ENCODE measurements around the gene PROK1.

The PROK1 gene

GRCh38 chr1:110466646-110467280, 15.8 kb downstream of the PROK1 start:
- no peak for DNase-seq

DNA sequence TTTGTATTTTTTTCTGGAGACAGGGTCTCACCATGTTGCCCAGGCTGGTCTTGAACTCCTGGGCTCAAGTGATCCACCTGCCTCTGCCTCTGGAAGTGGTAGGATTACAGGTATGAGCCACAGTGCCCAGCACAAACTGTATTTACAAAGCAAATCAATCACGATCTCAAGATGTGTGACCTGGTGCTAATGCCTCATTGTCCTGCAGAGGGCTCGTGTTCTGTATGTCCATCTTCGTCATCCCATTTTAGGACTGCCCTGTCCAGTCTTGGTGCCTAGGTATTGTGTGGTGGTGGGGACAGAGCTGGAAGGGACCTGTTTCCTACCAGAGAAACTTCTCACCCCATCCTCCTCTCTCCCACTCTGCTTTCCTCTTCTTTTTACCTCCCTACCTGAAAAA, 20.2 kb downstream of the PROK1 start:
- no peak for DNase-seq

DNA sequence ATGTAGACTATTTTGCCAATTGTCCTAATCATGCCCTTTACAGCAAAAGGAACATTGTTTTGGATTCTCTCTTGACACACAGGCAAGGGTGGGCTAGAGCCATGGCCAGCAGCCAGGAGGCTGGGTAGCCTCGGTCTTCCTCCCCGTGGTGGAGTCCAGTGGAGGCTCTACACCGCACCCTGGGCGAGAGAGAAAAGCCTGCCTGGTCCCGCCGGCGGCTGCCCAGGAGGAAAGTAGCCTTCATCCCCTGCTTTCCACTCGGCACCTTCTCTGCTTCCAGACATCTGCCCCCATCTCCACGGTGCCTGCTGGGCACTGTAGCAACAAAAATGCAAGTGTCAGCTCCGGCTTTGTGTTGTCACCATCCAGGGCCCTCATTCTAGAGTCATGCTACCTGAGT, 21.6 kb downstream of the PROK1 start:
- no peak for DNase-seq

DNA sequence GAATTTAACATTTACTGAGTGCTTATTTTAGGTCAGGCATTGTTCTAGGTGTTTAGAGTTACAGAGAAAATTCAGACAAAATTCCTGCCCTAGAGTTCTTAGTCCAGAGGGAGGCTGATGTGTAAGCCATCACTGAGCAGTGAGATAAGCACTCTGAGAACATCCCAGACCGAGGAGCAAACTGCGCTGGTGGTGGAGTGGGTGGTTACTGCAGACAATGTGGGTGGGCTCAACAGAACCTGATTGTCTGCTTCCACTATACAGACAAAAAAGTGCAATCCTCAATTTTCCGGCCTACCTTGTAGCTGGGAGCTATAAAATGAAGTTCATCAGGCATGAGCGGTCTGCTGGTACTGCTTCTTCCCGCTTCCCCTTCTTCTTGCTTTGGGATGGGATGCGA, 23.5 kb downstream of the PROK1 start:
- DNase-seq: no peak

DNA sequence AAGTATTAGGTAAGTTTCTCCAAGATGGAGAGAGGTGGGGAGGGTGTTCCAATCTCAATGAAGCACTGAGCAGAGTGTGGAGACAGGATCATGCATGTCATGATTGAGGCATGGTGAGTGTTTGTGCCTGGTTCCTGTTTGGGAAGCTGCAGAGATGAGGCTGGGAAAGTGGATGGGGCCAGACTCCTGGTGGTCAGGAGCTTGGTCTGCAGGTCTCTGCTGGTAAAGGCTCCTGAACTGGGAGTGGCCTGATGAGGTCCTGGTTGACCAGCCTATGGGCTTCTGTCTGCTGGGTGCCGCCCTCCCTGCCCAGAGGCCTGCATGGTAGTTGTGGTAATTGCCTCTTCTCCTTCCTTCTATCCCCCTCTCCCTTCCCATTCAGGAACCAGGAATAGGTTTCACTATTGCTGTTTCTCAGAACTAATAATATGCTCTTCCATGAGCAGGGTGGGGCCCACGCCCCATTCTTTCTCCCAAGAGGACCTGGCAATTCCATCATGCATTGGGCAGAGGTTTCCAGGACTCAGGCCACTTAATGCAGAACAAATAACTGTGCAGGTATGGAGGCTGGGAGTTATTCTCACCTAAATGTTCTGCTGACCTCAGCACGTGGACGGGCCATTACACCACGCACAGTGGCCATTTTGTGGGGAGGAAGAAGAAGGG, 24.5 kb downstream of the PROK1 start:
- no peak for DNase-seq

DNA sequence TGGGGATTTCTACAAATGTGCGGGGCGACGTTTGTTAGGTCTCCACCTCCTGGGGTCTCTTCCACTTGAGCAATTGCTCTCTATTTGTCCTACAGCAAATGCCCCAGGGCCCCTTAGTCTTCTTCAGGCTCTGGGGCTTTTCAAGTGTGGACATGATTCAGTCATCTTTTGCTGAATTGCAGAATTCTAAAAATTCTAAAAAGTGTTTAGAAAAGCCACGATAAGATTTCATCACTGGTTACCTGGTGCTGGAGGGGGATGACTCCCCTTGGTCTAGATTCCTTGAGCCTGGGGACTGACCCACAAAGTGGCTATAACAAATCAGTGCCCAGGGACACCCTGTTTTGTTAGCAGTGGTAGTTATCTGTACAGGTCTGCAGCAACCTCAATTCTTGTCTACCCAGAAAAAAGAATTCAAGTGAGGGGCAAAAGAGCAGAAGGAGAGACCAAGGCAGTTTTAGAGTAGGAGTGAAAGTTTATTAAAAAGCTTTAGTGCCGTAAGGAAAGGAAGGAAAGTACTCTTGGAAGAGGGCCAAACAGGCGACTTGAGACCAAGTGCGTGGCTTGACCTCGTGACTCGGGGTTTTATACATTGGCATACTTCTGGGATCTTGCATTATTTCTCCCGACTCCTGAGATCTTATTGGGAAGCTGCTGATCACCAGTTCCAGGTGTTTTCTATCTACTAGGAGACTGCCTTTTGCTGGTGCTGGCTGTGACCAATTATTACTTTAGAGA, 25.2 kb downstream of the PROK1 start:
- no peak for DNase-seq

GRCh38 chr1:110477041-110477440, 26.1 kb downstream of the PROK1 start:
- no peak for DNase-seq

GRCh38 chr1:110477445-110477957, 26.6 kb downstream of the PROK1 start:
- no peak for DNase-seq

GRCh38 chr1:110477967-110478640, 27.2 kb downstream of the PROK1 start:
- no peak for DNase-seq

DNA sequence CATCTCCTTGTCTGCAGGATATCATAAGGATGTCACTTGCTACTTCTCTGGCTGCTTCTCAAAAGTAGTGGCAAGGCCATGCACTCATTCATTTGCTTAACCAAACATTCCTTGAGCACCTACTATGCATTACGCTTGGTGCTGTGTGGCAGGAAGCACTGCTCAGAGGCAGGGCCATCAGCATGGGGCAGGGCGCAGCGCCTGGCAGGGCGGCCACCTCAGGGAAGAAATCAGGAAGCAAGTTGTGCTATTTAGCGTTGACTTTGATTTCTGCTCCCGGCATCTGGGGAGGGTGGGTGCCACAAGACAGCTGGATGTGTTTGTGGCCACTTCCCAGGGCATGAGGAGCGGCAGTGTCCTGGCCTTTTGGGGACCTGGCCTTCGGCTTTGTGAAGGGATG, 27.9 kb downstream of the PROK1 start:
- DNase-seq: no peak

- DNase-seq: no peak
These were observed 29.6 kb downstream of the PROK1 start for GRCh38 chr1:110480356-110481096.

GRCh38 chr1:110481968-110482623, 31.1 kb downstream of the PROK1 start:
- DNase-seq: no peak

GRCh38 chr1:110482662-110483307, 31.8 kb downstream of the PROK1 start:
- no peak for DNase-seq

- no peak for DNase-seq
These were observed 32.3 kb downstream of the PROK1 start for GRCh38 chr1:110483308-110483685.

DNA sequence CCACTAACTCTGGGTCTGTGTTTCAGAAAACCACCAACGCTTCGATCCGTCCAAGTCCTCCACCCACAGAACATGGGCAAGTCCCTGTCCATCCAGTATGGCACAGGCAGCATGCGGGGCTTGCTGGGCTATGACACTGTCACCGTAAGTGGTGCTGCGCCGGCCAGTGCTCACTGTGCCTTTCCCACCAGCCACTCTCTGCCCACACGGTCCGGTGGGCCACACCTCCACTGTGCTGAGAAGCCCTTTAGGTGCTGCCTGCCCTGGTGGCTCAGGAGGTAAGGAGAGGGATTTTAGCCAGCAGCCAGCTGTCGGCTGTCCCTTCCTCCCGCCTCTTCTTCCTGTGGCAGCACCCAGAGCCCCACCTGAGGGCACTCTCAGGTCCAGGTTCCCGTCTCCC, 33.9 kb downstream of the PROK1 start:
- no peak for DNase-seq

GRCh38 chr1:110485725-110486124, 34.8 kb downstream of the PROK1 start:
- no peak for DNase-seq

GRCh38 chr1:110487726-110488125, 36.8 kb downstream of the PROK1 start:
- DNase-seq: no peak

DNA sequence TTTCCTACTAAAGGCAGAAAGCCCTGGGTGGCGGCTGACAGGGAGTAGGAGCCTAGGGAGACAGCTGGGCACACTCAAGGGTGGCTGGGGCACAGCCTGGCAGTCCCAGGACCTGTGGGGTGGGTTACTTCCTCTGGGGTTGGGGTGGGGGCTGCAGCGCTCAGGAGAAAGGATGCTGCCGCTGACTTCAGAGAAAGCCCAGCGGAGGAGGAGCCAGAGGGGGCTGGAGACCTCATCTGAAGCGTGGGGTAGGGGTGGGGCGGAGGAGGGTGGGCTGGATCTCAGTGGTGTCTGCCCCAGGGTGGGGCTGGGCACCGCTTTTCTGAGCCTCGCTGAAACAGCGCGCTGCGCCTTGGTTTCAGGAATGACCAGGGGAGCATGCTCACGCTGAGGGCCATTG, 37.2 kb downstream of the PROK1 start:
- DNase-seq: no peak

GRCh38 chr1:110488867-110489266, 37.9 kb downstream of the PROK1 start:
- no peak for DNase-seq

DNA sequence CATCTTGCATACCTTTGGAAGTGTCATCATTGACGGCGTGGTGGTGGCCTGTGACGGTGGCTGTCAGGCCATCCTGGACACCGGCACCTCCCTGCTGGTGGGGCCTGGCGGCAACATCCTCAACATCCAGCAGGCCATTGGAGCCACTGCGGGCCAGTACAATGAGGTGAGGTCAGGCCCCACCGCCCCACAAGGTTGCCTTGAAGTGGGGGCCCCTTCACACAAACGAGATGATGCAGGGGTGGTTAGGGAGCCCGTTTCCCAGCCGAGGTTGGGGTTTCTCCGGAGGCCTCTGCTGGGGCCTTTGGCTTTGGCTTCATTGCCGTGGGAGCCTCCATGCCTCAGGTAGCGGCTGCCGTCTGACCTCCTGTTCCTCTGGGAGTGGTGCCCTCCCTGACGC, 38.5 kb downstream of the PROK1 start:
- DNase-seq: no peak

GRCh38 chr1:110489973-110490542, 39.1 kb downstream of the PROK1 start:
- DNase-seq: no peak
